Measurements from ENCODE around the gene OR8G1. TPM values are rescaled to one million over a fixed set of nuclear protein-coding genes. Genes with fewer than 3 reads are reported as not detected.

The OR8G1 gene
- total and polyA plus RNA-seq, 2 of the 8 experiments (the other 6 are each of a cell fraction or from before 2014, with no cell fraction given), result not detected

- H3K36me3 ChIP-seq (ENCODE audit: control insufficient read depth in 2 of 4, insufficient read depth in 4 of 4, low read length in 3 of 4), result no peaks in the 10 kb centered on the region
- H3K18ac ChIP-seq (ENCODE audit: extremely low read depth, low read length), result no peak overlapping the region
- no peak overlapping the region for H2BK120ac ChIP-seq (replicated peaks; ENCODE audit: low read depth, low read length)
- no peaks in the 10 kb centered on the region for H3K79me2 ChIP-seq (ENCODE audit: control insufficient read depth in 1 of 2, insufficient read depth in 2 of 2, low read length in 2 of 2)
- H3K4me3 ChIP-seq (ENCODE audit: extremely low read depth in 1 of 4, insufficient read depth in 2 of 4, low read depth in 3 of 4, low read length in 4 of 4), result no peak overlapping the region
- peaks cover 0 to 3% (median 0%) of the 10 kb centered on the region in 4 experiments; a peak in 1 of 7 replicates for H3K4me1 ChIP-seq (replicated peaks in 1 of 4; ENCODE audit: control insufficient read depth in 3 of 4, insufficient read depth in 4 of 4, low read length in 3 of 4)
- no peaks in the 10 kb centered on the region for H4K20me1 ChIP-seq (replicated peaks in 1 of 2; ENCODE audit: control insufficient read depth in 1 of 2, insufficient read depth in 2 of 2, low read length in 2 of 2)
- WGBS, 2 experiments (ENCODE audit: extremely low coverage in 1 of 2, insufficient coverage in 1 of 2, insufficient read length in 1 of 2, insufficient replicate concordance in 2 of 2, low coverage in 1 of 2, low lambda C conversion rate in 2 of 2, missing lambda C conversion rate in 1 of 2), result 85% methylated on average over 2 of the region's 2 CpGs; no CpG with 5 or more reads in 1 of the 2 experiments
- H3K27me3 ChIP-seq (replicated peaks in 1 of 4; ENCODE audit: control insufficient read depth in 3 of 4, extremely low read depth in 1 of 4, insufficient read depth in 3 of 4, low read length in 3 of 4), result no peaks in the 10 kb centered on the region
- no peaks in the 10 kb centered on the region for H3K23me2 ChIP-seq (ENCODE audit: low read depth, low read length)
- no peak overlapping the region for H2AFZ ChIP-seq (ENCODE audit: low read length)
- no peaks in the 10 kb centered on the region for H3K9me3 ChIP-seq (ENCODE audit: insufficient read depth in 2 of 2, low read depth in 1 of 2, low read length in 1 of 2)
- no peak overlapping the region for H4K5ac ChIP-seq (ENCODE audit: insufficient read length, low read depth, low read length)
- H2AK5ac ChIP-seq (ENCODE audit: low read depth, low read length), result no peak overlapping the region
- no peak for FAIRE-seq
- POLR2A ChIA-PET (ENCODE audit: partially characterized antibody), result no interaction called here
- no peaks in the 10 kb centered on the region for H3K79me1 ChIP-seq (ENCODE audit: low read depth, low read length)
- H3K4me2 ChIP-seq (ENCODE audit: insufficient read depth in 1 of 2, low read depth in 2 of 2, low read length in 2 of 2), result peak overlapping the region in 1 of 2 experiments; percentile 31; a peak in 1 of 4 replicates
- no peak overlapping the region for H3K56ac ChIP-seq (replicated peaks; ENCODE audit: insufficient read length, low read depth, low read length)
- no peak overlapping the region for H2BK5ac ChIP-seq (ENCODE audit: low read depth, low read length)
- H2BK12ac ChIP-seq (ENCODE audit: low read depth, low read length), result no peak overlapping the region
- DNase-seq (ENCODE audit: low read depth in 1 of 2, low spot score in 2 of 2), result no peak
- no peak overlapping the region for H4K91ac ChIP-seq (replicated peaks; ENCODE audit: insufficient read length, low read length)
- no peak overlapping the region for H3K9ac ChIP-seq (replicated peaks in 1 of 4; ENCODE audit: extremely low read depth in 1 of 4, low read depth in 3 of 4, low read length in 3 of 4)
- no peak overlapping the region for H2BK20ac ChIP-seq (ENCODE audit: low read length)
- no peak overlapping the region for H3K27ac ChIP-seq (ENCODE audit: low read depth, low read length)
- no peak overlapping the region for H3K23ac ChIP-seq (ENCODE audit: insufficient read length)
- H3K4ac ChIP-seq (replicated peaks; ENCODE audit: insufficient read length, low read depth, low read length), result no peak overlapping the region
- no peak overlapping the region for H3K14ac ChIP-seq (ENCODE audit: insufficient read length)
- H4K8ac ChIP-seq (ENCODE audit: extremely low read depth, insufficient read depth, low read length), result no peak overlapping the region
- CTCF ChIA-PET (ENCODE audit: partially characterized antibody), result interaction anchor here (0.9 to 1.5 kb wide), 2 partner anchors 46 to 202 kb away, joined by 4 read pairs; no protein-coding TSS in a partner anchor
- no peak overlapping the region for H2BK15ac ChIP-seq (ENCODE audit: low read length)
- no peak for TF ChIP-seq SIN3A (conservative IDR thresholded peaks at IDR 0.05 in 1 of 2, IDR thresholded peaks at IDR 0.05 in 1 of 2; ENCODE audit: low read depth in 1 of 2, low read length in 2 of 2)
- no peak for TF ChIP-seq NRF1 (IDR thresholded peaks at IDR 0.05; ENCODE audit: low read depth, low read length)
- TF ChIP-seq SIX5 (IDR thresholded peaks at IDR 0.05; ENCODE audit: low read depth, low read length), result no peak
- no peak for TF ChIP-seq GTF2F1 (IDR thresholded peaks at IDR 0.05; ENCODE audit: borderline replicate concordance, low read depth, low read length)
- no peak for TF ChIP-seq TCF12 (IDR thresholded peaks at IDR 0.05; ENCODE audit: low read depth, low read length)
- TF ChIP-seq EGR1 (IDR thresholded peaks at IDR 0.05; ENCODE audit: borderline replicate concordance, low read depth, low read length), result no peak
- TF ChIP-seq CTBP2 (IDR thresholded peaks at IDR 0.05; ENCODE audit: borderline replicate concordance, insufficient read depth, insufficient read length, low read length), result no peak
- TF ChIP-seq, protein P1, sequence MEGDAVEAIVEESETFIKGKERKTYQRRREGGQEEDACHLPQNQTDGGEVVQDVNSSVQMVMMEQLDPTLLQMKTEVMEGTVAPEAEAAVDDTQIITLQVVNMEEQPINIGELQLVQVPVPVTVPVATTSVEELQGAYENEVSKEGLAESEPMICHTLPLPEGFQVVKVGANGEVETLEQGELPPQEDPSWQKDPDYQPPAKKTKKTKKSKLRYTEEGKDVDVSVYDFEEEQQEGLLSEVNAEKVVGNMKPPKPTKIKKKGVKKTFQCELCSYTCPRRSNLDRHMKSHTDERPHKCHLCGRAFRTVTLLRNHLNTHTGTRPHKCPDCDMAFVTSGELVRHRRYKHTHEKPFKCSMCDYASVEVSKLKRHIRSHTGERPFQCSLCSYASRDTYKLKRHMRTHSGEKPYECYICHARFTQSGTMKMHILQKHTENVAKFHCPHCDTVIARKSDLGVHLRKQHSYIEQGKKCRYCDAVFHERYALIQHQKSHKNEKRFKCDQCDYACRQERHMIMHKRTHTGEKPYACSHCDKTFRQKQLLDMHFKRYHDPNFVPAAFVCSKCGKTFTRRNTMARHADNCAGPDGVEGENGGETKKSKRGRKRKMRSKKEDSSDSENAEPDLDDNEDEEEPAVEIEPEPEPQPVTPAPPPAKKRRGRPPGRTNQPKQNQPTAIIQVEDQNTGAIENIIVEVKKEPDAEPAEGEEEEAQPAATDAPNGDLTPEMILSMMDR (IDR thresholded peaks at IDR 0.05; ENCODE audit: control extremely low read depth in 1 of 3, insufficient read depth in 1 of 3, low read depth in 1 of 3, low read length in 3 of 3), result no peak
- TF ChIP-seq CBX5 (IDR thresholded peaks at IDR 0.05; ENCODE audit: low read depth, low read length), result no peak
- no peak for TF ChIP-seq FOSL1 (IDR thresholded peaks at IDR 0.05; ENCODE audit: insufficient read depth, low read depth, low read length)
- TF ChIP-seq ATF3 (IDR thresholded peaks at IDR 0.05; ENCODE audit: insufficient read depth, low read depth, low read length), result no peak
Measured at GRCh38 chr11:124274000-124274399, 33.1 kb downstream of the OR8G1 start.

Measured in H1 (cell line).